Astrocyte of the cerebellum (primary cell): ENCODE data around the gene MAGEA6.
"Not testable (repeated sequence)": the region's sequence is repeated elsewhere in the genome, so short reads cannot be mapped to it uniquely, and the experiment has no call there.

Experiments used
- DNase-seq: peaks from one replicate; pipeline ENCODE4 v3.0.0-alpha.2; 2011; ENCODE audit warnings: low read depth
- H3K4me3 ChIP-seq: 2 replicates; pipeline ENCODE4 v1.5.1; 2011; ENCODE audit warnings: mild to moderate bottlenecking, low read depth, low read length, moderate library complexity
- CTCF ChIP-seq: IDR thresholded peaks from 2 replicates; pipeline ENCODE4 v1.5.1; 2012; ENCODE audit warnings: low read length, low read depth, moderate library complexity, mild to moderate bottlenecking; ENCODE audit errors: missing control alignments
- in situ Hi-C: cut with HindIII; loops from 2 replicates; pipeline ENCODE4 v1.10.0; 2017; ENCODE audit warnings: low sequenced_read_pairs

The MAGEA6 gene

GRCh38 chrX:152806035-152806434 is 36.5 kb upstream of the MAGEA6 start:
- no peak for DNase-seq
- no peak for TF ChIP-seq CTCF
- no peak overlapping the region for H3K4me3 ChIP-seq
- in situ Hi-C loops: no loop called here

- in situ Hi-C loops: no loop called here
- no peak for TF ChIP-seq CTCF
- H3K4me3 ChIP-seq: no peak overlapping the region
- no peak for DNase-seq
Measured at GRCh38 chrX:152798945-152799344, 29.5 kb upstream of the MAGEA6 start.

GRCh38 chrX:152787062-152787461 is 17.6 kb upstream of the MAGEA6 start:
- DNase-seq, H3K4me3 ChIP-seq, in situ Hi-C loops: not testable (repeated sequence)

- in situ Hi-C loops, H3K4me3 ChIP-seq, DNase-seq: not testable (repeated sequence)
Measured at GRCh38 chrX:152766562-152766961, 2.9 kb downstream of the MAGEA6 start.

- in situ Hi-C loops, H3K4me3 ChIP-seq, DNase-seq: not testable (repeated sequence)
Measured at GRCh38 chrX:152761582-152761981, 7.9 kb downstream of the MAGEA6 start.

GRCh38 chrX:152759544-152759943 is 9.9 kb downstream of the MAGEA6 start:
- H3K4me3 ChIP-seq, DNase-seq, in situ Hi-C loops: not testable (repeated sequence)

GRCh38 chrX:152758918-152759317 is 10.6 kb downstream of the MAGEA6 start, which contains the start of gene CSAG3:
Gene CSAG3, plus strand, starts transcription at chrX:152759218.
- H3K4me3 ChIP-seq, in situ Hi-C loops, DNase-seq: not testable (repeated sequence)

- DNase-seq, H3K4me3 ChIP-seq, in situ Hi-C loops: not testable (repeated sequence)
Measured at GRCh38 chrX:152754871-152755270, 14.6 kb downstream of the MAGEA6 start.

GRCh38 chrX:152753686-152754650 is 15.5 kb downstream of the MAGEA6 start, which contains the start of gene MAGEA2:
Gene MAGEA2, minus strand, starts transcription at chrX:152753842. Its CDS starts 2,479 bp downstream, at chrX:152751363.
- H3K4me3 ChIP-seq, DNase-seq, in situ Hi-C loops: not testable (repeated sequence)

GRCh38 chrX:152738560-152738959 is 30.9 kb downstream of the MAGEA6 start:
- DNase-seq: no peak
- in situ Hi-C loops: no loop called here
- TF ChIP-seq CTCF: no peak
- H3K4me3 ChIP-seq: no peak overlapping the region

- DNase-seq, in situ Hi-C loops, H3K4me3 ChIP-seq: not testable (repeated sequence)
Measured at GRCh38 chrX:152736528-152736927, 33.0 kb downstream of the MAGEA6 start.
